Kidney (tissue), 14 donors: Measurements from ENCODE around the gene RBBP5. TPM values are rescaled to one million over a fixed set of nuclear protein-coding genes. Genes with fewer than 3 reads are reported as not detected.

Source experiments
- DNase-seq, 5 donors: peaks; one replicate each; pipeline ENCODE4 v3.0.0-alpha.2; 2013 to 2020
- FAIRE-seq: peaks from 2 replicates; lab custom pipeline; 2012; peaks lifted over from hg19 to GRCh38; lab: Jason Lieb, UNC
- H3K27ac ChIP-seq, 2 donors: one replicate each; pipeline ENCODE4 v1.7.0; 2013; ENCODE audit warnings: low read depth in 2 of 2, low read length in 2 of 2, inconsistent platforms in 1 of 2
- H3K27me3 ChIP-seq: one replicate; pipeline ENCODE4 v1.7.1; 2013; ENCODE audit warnings: low read length, inconsistent platforms; ENCODE audit not compliant: control insufficient read depth, insufficient read depth
- H3K36me3 ChIP-seq, 3 donors: one replicate each; pipeline versions ENCODE4 v1.7.0 to v1.7.1; 2013; ENCODE audit warnings: low read length in 3 of 3, control low read depth in 1 of 3, inconsistent platforms in 1 of 3; ENCODE audit not compliant: insufficient read depth in 3 of 3, control insufficient read depth in 2 of 3
- H3K4me1 ChIP-seq, 3 donors: one replicate each; pipeline versions ENCODE4 v1.7.0 to v1.7.1; 2013; ENCODE audit warnings: low read length in 3 of 3, inconsistent platforms in 1 of 3, low read depth in 1 of 3; ENCODE audit not compliant: control insufficient read depth in 2 of 3, insufficient read depth in 2 of 3
- H3K4me3 ChIP-seq, 3 donors: one replicate each; pipeline versions ENCODE4 v1.7.0 to v1.8.1; 2013; ENCODE audit warnings: low read length in 3 of 3, control low read depth in 1 of 3, inconsistent platforms in 1 of 3
- H3K9ac ChIP-seq, 3 donors: one replicate each; pipeline versions ENCODE4 v1.7.0 to v1.7.1; 2013; ENCODE audit warnings: low read length in 3 of 3, control low read depth in 1 of 3, inconsistent platforms in 1 of 3
- H3K9me3 ChIP-seq, 3 donors: one replicate each; pipeline versions ENCODE4 v1.7.0 to v1.7.1; 2013; ENCODE audit warnings: low read length in 3 of 3, control low read depth in 1 of 3, inconsistent platforms in 1 of 3; ENCODE audit not compliant: control insufficient read depth in 2 of 3, insufficient read depth in 1 of 3
- CTCF ChIP-seq: IDR thresholded peaks from 3 replicates; pipeline ENCODE4 v1.5.1; 2012; ENCODE audit warnings: mild to moderate bottlenecking, moderate library complexity, borderline replicate concordance; ENCODE audit not compliant: insufficient read depth; ENCODE audit errors: extremely low read depth
- intact Hi-C: fragments of 100-400 bp; cut with DNase I; formaldehyde crosslinking; loops from one replicate; pipeline ENCODE4 v1.11.1; 2022
- polyA plus RNA-seq: library from polyadenylated mRNA; stranded (reverse); fragments of 350-450 nt; fragmentation: Illumina TruSeq; extraction: RNeasy Lipid Tissue Mini Kit (QIAGEN cat#74804); gene quantifications from one replicate; pipeline ENCODE4 v1.2.3, GENCODE V29; 2014; ENCODE audit warnings: low read depth, low replicate concordance; ENCODE audit not compliant: insufficient read depth
- total RNA-seq: library from RNA; stranded (reverse); fragmentation: NEBNext Ultra II Directional; extraction: Animal tissue kit (Norgen Biotek cat#: 25700); gene quantifications from one replicate; pipeline ENCODE4 v1.2.1, GENCODE V29; 2021
- donor health status: control.
- donor health status: control.
- donor health status: control.
- donor health status: control.
- donor health status: control.
- donor health status: DM: yes; HTN: yes; CAD: no.
- donor health status: Normal renal cell carcinoma (clear cell type).

RBBP5 gene
- total and polyA plus RNA-seq, 2 donors from 2014 or later: 6.8 to 18.2 TPM

DNA sequence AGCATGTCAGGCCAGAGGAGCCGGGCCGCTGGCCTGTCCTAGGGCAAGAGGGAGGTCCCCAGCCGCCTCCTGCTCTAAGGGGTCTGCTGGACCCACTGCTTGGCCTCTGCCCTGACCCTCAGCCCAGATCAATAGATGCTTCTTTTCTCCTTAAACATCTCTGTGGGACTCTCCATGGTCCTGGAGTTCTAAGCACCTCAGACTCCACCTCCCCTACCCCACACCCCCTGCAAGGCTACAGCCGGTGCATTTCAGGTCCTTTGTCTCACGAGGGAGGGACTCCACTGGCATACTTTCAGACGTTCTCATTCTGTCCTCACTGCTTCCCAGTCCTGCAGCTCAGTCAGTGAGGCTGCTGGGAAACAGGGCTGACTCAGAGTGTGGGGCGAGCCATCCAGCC is 67.8 kb downstream of the RBBP5 start:
- no peak overlapping the region for H3K4me3 ChIP-seq
- no peaks in the 10 kb centered on the region for H3K36me3 ChIP-seq
- H3K9ac ChIP-seq: no peak overlapping the region
- H3K27me3 ChIP-seq: no peaks in the 10 kb centered on the region
- DNase-seq (no peak), FAIRE-seq (no peak)
- intact Hi-C loops: no loop called here
- H3K4me1 ChIP-seq: peaks cover 0 to 2% (median 0%) of the 10 kb centered on the region in 3 donors
- TF ChIP-seq CTCF: no peak
- no peak overlapping the region for H3K27ac ChIP-seq
- no peaks in the 10 kb centered on the region for H3K9me3 ChIP-seq

DNA sequence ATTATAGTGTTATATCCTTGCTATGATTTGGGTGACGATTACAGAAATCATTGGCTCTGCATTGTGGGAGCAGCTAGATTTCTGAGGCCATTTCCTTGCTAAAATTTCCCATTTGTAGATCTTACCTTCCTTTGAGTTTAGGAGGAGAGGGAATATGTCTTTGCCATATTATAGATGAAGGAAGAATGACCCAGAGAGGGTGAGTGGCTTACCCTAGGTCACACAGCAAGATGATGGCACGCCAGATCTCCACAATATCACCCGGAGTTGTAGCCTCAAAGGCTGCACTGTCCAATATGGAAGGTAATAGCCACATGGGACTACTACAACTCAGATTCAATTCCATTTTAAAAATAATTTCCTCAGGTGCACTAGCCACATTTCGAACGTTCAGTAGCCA is 68.5 kb downstream of the RBBP5 start:
- TF ChIP-seq CTCF: no peak
- Histone ChIP-seq H3K4me1 (no peaks in the 10 kb centered on the region), H3K27ac (no peak overlapping the region), H3K36me3 (no peaks in the 10 kb centered on the region), H3K9ac (no peak overlapping the region), H3K27me3 (no peaks in the 10 kb centered on the region), H3K4me3 (no peak overlapping the region), H3K9me3 (no peaks in the 10 kb centered on the region)
- no peak for FAIRE-seq
- intact Hi-C loops: no loop called here
- no peak for DNase-seq

GRCh38 chr1:205052690-205053089 is 69.1 kb downstream of the RBBP5 start:
- Histone ChIP-seq H3K4me3 (no peak overlapping the region), H3K4me1 (no peaks in the 10 kb centered on the region), H3K9me3 (no peaks in the 10 kb centered on the region), H3K27me3 (no peaks in the 10 kb centered on the region), H3K27ac (no peak overlapping the region), H3K9ac (no peak overlapping the region), H3K36me3 (no peaks in the 10 kb centered on the region)
- no peak for DNase-seq
- no peak for TF ChIP-seq CTCF
- no peak for FAIRE-seq
- intact Hi-C loops: no loop called here

DNA sequence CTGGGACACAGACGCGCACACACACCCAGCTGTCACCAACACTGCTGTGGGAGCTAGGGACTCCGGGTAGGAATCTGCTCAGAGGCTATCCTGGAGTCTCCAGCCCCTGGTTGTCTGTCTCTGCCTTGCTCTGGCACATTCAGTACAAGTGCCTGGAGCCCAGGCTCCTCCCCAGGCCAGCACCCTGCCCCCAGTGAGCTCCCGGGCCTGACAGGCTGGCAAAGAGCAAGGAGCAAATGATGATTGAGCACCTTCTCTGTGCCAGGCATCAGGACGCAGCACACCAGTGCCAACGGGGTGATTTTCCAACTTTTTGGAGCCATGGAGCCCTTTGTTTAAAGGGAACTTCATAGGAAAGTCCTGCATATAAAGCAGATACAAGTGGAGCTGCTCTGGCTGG is 72.3 kb downstream of the RBBP5 start:
- H3K9ac ChIP-seq: no peak overlapping the region
- H3K36me3 ChIP-seq: no peaks in the 10 kb centered on the region
- no peak for TF ChIP-seq CTCF
- FAIRE-seq (no peak), DNase-seq (no peak)
- intact Hi-C loops: no loop called here
- no peaks in the 10 kb centered on the region for H3K9me3 ChIP-seq
- H3K27ac ChIP-seq: no peak overlapping the region
- H3K27me3 ChIP-seq: peaks cover 7% of the 10 kb centered on the region
- H3K4me3 ChIP-seq: no peak overlapping the region
- H3K4me1 ChIP-seq: no peaks in the 10 kb centered on the region
